GM21717 (cell line): ENCODE results near the gene ZNF462.
A peak's percentile ranks its signal among the peaks of the same experiment; 100 is the strongest.
"Not testable (repeated sequence)": the region's sequence is repeated elsewhere in the genome, so short reads cannot be mapped to it uniquely, and the experiment has no call there.

Experiments used
- ATAC-seq: cut with Tn5 transposase; IDR thresholded peaks from one replicate; pipeline ENCODE4 v1.9.1; 2021; ENCODE audit warnings: mild to moderate bottlenecking, moderate library complexity; ENCODE audit not compliant: unreplicated experiment

The ZNF462 gene

GRCh38 chr9:106960258-106960657, 97.3 kb downstream of the ZNF462 start:
- ATAC-seq, result no peak

DNA sequence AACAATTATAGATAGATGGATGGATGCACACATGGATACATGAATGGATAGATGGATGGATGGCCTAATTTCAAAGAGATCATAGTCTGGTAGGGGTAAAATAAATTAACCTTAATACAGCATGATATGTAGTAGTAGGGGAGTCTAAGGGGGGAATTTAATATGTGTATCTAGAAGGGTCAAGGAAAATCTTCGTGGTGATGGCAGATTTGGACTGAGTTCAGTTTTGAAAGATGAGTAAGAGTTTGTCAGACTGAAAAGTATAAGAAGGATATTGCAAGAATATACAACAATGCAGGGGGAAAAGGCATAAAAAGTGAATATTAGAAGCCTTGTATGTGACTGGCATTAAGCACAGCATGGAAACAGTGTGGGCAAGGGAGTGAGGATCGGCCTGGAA, 98.7 kb downstream of the ZNF462 start:
- no peak for ATAC-seq

GRCh38 chr9:106962122-106962521, 99.2 kb downstream of the ZNF462 start:
- ATAC-seq, result no peak

- no peak for ATAC-seq
Measured at GRCh38 chr9:106962615-106963363, 99.8 kb downstream of the ZNF462 start.

- ATAC-seq, result no peak
Measured at GRCh38 chr9:106963684-106964083, 100.7 kb downstream of the ZNF462 start.

DNA sequence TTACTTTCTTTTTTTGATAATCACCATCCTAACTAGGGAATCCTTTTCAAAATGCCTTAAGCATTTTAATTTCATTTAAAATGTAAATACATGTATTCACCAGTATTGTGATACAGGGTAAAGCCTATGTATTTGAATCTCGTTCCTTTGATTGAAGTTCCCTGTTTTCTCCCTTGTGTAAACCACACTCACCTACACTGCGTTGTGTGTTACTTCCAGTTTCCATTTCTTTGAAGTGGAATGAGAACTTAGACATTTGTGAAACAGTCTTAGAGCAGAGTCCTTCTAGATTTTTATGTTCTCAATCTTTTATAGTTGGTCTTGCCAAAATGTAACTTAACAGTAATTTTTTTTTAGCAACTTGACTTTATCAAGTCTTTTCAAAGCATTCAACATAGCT, 101.4 kb downstream of the ZNF462 start:
- peak; percentile 80 for ATAC-seq

DNA sequence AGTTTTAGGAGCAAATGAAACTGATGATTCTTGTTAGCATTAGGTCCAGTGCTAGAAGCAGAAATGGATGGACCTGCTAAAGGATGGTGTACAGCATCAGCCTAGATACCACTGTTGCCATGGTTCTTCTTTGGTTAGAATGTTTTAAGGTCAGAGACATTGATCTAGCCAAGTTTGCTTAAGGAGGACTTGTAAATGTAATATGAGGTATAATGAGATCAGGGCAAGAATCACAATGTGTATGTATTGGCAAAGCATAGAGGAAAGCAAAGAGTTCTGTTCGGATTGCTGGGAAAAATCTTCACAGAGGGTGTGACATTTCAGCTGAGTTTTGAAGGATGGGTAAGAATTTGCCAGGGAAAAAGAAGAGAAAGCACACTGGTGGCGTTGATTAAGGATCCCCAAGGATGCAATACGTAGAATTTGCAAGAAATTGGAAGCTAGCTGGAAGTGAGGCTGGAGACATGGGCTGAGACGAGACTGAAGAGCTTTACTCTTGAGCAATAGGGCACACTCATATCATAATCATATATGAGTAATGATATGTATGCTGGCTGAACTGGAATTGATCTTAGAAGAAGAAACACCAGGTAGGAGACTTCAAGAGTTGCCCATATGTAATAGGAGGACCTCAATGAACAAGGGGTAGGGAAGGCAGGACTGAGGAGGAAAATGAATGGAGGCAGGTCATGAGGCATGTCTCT, 102.0 kb downstream of the ZNF462 start:
- ATAC-seq, result no peak

- no peak for ATAC-seq
Measured at GRCh38 chr9:106966481-106966880, 103.5 kb downstream of the ZNF462 start.

GRCh38 chr9:106969696-106970095, 106.7 kb downstream of the ZNF462 start:
- ATAC-seq, result no peak

- no peak for ATAC-seq
Measured at GRCh38 chr9:106970219-106970975, 107.4 kb downstream of the ZNF462 start.

DNA sequence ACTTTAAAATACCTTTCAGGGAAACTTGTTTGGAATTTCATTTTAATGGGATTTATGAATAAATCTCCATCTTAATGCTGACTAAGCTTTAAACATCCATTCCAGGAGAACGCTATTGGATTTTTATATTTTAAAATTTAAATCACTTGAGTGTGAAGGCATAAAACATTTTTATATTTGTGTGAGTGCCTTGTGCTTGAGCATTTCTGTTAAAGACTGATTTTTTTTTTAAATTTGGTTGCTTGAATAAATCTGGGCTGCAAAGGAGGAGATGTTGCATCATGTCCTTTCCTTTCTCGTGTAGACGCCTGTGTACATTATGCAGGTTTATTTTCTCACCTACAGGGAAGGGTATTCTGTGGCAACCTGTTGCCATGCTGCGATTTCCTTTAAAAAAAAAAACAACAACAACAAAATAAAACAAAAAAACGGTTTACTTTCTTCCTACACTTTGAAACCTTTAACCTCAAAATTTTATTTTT, 108.1 kb downstream of the ZNF462 start:
- no peak for ATAC-seq

GRCh38 chr9:106972082-106972481, 109.1 kb downstream of the ZNF462 start:
- no peak for ATAC-seq

DNA sequence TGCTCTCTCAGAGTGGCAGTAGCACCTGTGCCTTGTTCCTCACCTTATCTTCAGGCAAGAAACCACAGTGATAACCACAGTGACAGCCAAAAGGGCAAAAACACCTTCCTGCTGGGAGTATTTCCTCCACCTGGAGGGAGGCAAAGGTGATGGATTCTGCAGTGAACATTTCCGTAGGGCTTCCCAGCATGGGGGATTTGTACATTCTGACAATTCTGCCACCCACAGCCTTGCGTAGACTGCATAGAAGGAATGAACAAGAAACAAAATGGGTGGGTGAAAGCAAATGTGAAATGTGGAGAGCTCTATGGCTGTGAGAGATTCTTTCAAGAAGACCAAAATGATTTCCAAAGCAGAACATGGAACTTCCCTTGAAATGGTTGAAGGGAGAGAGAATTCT, 111.4 kb downstream of the ZNF462 start:
- no peak for ATAC-seq

GRCh38 chr9:106976772-106977171, 113.8 kb downstream of the ZNF462 start:
- ATAC-seq, result no peak

DNA sequence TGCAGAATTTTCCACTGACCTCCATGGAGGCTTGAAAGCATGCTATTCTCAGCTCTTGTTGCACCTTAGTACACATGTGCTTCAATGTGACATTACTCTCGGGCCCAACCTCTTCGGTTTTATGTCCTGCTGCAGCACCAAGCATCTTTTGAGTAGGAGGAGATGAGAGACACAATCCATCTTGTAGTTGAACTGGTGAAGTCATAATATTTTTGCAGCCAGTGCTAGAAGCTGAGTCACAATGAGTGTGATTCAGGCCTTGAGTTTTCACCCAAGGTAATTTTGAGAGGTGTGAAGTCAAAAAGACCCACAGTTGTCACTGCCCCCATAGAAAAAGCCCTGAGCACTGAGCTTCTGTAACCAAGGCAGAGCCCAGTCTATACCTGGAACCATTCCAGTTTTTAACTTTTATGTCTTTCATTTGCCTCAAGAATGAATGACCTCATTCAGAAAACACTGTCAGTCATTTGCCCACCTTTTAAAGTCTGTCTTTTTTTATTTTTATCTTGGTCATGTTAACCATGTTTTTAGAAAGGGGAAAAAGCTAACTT, 117.7 kb downstream of the ZNF462 start:
- no peak for ATAC-seq

GRCh38 chr9:106981396-106982287, 118.7 kb downstream of the ZNF462 start:
- ATAC-seq, result peak; percentile 57

- ATAC-seq, result no peak
Measured at GRCh38 chr9:106982636-106983035, 119.7 kb downstream of the ZNF462 start.

DNA sequence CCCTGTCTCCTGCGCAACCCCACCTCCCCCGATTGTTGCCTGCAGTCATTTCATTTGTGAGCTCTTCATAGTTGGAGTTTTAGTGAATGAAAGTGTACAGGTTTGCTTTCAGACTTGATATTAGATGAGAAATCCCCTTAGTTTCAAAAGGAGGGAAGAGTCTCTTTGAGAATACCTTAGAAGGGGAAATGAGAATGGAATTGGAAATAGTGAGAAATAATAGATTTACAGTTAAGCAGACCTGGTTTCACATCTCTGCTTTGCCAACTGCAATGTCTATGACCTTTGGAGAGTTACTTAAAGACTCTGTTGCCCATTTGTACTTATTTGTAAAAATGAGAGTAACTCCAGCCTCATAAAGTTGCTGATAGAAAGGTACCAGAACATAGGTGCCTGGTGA, 120.4 kb downstream of the ZNF462 start:
- ATAC-seq, result no peak

GRCh38 chr9:106989904-106990303, 126.9 kb downstream of the ZNF462 start:
- not testable (repeated sequence) for ATAC-seq

DNA sequence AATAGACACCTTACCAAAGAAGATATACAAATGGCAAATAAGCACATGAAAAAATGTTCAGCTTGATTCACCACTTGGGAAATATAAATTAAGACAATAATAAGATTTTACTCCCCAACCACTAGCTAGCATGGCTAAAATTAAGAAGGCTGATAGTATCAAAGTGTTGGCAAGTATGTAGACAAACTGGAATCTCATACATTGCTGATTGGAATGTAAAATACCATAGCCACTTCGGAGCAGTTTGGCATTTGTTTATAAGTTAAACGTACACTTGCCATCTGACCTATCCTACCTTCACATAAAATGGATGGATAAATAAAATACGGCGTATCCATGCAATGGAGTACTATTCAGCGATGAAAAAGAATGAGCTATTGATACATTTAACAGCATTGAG, 129.2 kb downstream of the ZNF462 start:
- ATAC-seq, result no peak
